Stimulated activated memory B cell treated with anti-CD40 and anti-IgM and Interleukin-4, amounts not matched to agents 10 μg/mL and 1 μg/mL and 100 μg/mL, for 72 hours (primary cell): ENCODE measurements around the gene PRR30.
A peak's percentile ranks its signal among the peaks of the same experiment; 100 is the strongest.
"Not testable (repeated sequence)": the region's sequence is repeated elsewhere in the genome, so short reads cannot be mapped to it uniquely, and the experiment has no call there.

ENCODE experiments used
- ATAC-seq: fragments of 150-1000 bp; cut with Tn5 transposase; 2 replicates; pipeline ENCODE4 v1.10.0; 2021
- H3K27ac Mint-ChIP-seq: one replicate; pipeline ENCODE4 v1.8.0; 2022; ENCODE audit warnings: mild to moderate bottlenecking, mixed read lengths
- H3K27me3 Mint-ChIP-seq: one replicate; pipeline ENCODE4 v1.8.0; 2022; ENCODE audit warnings: mixed read lengths
- H3K36me3 Mint-ChIP-seq: one replicate; pipeline ENCODE4 v1.8.0; 2022; ENCODE audit warnings: mixed read lengths
- H3K4me1 Mint-ChIP-seq: one replicate; pipeline ENCODE4 v1.8.0; 2022; ENCODE audit warnings: mixed read lengths
- H3K4me3 Mint-ChIP-seq: one replicate; pipeline ENCODE4 v1.8.0; 2022; ENCODE audit warnings: mild to moderate bottlenecking, moderate library complexity, mixed read lengths
- H3K9me3 Mint-ChIP-seq: one replicate; pipeline ENCODE4 v1.8.0; 2022; ENCODE audit warnings: mixed read lengths

The PRR30 gene

DNA sequence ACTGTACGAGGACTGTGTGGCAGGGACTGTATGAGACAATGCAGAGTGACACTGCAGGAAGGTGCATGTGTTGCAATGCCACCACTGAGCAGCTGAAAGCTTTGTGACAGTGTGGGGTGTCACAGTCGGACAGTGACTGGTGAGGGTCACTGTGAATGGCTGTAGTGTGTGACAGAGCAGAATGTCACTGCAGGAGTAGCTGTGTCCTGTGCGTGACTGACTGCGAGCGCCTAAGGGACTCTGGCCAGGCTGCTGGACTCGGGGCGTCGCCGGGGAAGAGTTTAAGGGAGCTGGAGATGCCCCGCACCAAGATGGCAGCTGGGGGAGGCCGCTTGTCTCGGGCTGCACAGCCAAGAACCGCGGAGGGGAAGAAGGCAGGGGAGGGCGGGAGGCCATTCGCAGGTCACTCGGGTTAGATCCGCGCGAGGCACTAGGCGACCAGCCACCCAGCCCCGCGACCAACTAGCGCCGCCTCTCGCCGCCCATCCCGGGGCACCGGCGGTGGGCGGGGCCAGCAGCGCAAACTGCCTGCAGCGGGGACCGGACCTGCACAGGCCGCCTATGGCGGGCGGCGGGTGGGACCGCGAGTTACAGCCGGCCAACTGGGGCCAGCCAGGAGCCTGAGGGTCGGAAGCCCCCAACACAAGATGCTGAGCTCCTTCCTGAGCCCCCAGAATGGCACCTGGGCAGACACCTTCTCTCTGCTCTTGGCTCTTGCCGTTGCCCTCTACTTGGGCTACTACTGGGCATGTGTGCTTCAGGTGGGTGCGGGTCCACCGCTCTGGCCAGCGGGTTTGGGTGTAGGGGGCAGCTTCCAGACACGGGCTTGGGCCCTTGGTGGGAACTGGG is 15.7 kb downstream of the PRR30 start, which contains the start of gene ABHD1:
TSS of gene ABHD1 (plus strand) at position 514 of the 849 bp plus-strand sequence. CDS start at position 648, 134 bp downstream.
- H3K9me3 Mint-ChIP-seq = no peaks in the 10 kb centered on the region
- H3K27me3 Mint-ChIP-seq = peaks cover 20% of the 10 kb centered on the region
- ATAC-seq = peak; percentile 89
- H3K36me3 Mint-ChIP-seq = no peaks in the 10 kb centered on the region
- H3K4me1 Mint-ChIP-seq = peaks cover 20% of the 10 kb centered on the region
- H3K27ac Mint-ChIP-seq = peak within 1 kb of the TSS; percentile 74
- peak within 1 kb of the TSS; percentile 83 for H3K4me3 Mint-ChIP-seq

DNA sequence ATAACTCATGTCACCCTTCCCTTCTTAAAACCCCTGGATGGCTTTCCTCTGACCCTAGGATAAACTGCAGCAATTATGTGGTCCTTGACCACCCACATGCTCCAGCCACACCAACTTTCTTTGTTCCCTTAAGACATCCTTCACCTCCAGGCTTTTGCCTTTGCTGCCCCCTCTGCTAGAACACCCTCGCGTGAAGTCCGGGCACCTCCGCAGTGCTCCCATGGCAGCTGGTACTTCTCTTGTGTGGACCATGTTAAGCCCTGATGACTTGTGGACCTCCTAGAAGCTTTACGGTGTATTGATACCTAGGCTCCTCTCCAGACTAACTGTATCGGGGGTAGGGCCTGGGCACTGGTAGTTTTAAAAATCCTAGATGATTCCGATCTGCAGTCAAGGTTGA is 16.4 kb downstream of the PRR30 start:
- Mint-ChIP-seq H3K27me3 (peaks cover 28% of the 10 kb centered on the region), H3K27ac (peak overlapping the region; percentile 74)

DNA sequence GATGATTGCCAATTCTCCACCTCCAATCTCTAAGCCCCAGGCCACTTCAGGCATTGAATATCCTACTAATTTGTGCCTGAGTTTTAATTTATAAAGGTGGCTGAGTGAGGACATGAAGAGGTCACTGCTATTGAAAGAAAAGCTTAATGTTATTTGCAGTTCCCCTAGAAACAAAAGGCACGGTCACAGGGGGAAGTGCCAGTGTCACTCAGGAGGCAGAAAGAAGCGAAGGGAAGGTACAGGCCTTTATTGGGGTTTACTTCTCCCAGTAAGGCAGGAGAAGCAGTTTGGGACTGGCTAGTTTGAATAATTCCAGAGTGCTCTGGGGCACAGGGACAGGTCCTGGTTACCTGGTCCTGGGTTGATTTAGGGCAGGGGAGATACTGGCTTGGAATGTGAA is 17.3 kb downstream of the PRR30 start:
- H3K9me3 Mint-ChIP-seq = no peaks in the 10 kb centered on the region
- H3K27ac Mint-ChIP-seq = no peak overlapping the region
- no peak overlapping the region for H3K4me3 Mint-ChIP-seq
- H3K36me3 Mint-ChIP-seq = no peaks in the 10 kb centered on the region
- peaks cover 25% of the 10 kb centered on the region for H3K4me1 Mint-ChIP-seq
- no peak for ATAC-seq
- H3K27me3 Mint-ChIP-seq = peaks cover 35% of the 10 kb centered on the region

More for the DNA sequence above, 16.4 kb downstream of the PRR30 start:
- H3K36me3 Mint-ChIP-seq = no peaks in the 10 kb centered on the region
- no peaks in the 10 kb centered on the region for H3K9me3 Mint-ChIP-seq
- H3K4me1 Mint-ChIP-seq = peaks cover 25% of the 10 kb centered on the region
- ATAC-seq = no peak
- peak overlapping the region; percentile 83 for H3K4me3 Mint-ChIP-seq

DNA sequence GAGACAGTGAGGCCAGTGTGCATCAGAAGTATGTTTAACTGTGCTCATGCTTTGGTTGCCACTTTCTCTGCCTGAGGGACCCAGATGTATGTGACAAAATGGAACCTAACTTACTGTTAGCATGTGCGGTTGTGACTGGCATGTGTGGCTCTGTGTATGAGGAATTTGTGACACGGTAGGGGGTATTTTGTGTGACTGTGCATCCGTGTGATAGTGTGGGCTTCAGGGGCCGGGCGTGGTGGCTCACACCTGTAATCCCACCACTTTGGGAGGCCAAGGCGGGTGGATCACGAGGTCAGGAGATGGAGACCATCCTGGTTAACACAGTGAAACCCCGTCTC is 19.9 kb downstream of the PRR30 start:
- not testable (repeated sequence) for H3K36me3 Mint-ChIP-seq, H3K27ac Mint-ChIP-seq, H3K9me3 Mint-ChIP-seq, ATAC-seq
- Mint-ChIP-seq H3K4me3 (peak overlapping the region; percentile 70), H3K27me3 (peaks cover 40% of the 10 kb centered on the region), H3K4me1 (peaks cover 25% of the 10 kb centered on the region)

DNA sequence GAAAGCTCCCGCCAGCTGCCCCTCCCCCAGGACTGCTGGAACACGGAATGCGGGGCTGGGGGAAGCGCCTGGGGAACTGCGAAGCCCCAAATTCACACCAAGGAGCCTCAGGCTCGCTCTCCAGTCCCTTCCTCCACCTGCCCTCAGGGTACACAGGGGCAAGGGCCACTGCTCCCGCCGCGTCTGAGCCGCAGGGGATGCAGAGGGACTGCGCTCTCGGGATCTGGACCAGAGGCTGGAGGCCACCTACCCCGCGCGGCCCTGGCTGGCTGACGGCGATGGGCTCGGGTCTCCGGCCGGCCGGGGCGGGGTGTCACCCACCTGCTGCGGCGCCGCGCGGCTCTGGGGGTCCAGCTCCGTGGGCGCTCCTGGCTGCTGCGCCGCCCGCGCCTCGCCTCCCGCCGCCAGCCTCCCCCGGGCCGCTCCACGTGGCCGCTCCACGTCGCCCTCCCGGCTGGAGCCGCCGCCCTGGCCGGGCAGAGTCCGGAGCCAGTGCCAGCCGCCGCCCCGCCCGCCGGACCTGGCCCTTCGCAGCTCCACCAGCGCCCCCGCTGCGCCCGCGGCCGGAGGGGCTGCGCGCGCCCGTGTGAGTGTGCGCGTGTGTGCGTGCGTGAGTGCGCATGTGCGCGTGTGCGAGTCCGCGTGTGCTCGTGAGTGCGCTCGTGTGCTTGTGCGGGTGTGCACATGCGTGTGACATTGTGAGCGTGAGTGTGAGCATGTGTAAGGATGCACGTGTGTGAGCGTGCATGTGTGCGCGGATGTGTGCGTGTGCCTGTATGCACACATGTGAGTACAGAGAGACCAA is 20.5 kb downstream of the PRR30 start, which contains the start of gene CGREF1:
TSS of gene CGREF1 (minus strand) at position 604 of the 805 bp plus-strand sequence. CDS start 14,762 bp downstream, outside the sequence.
- H3K9me3 Mint-ChIP-seq = no peaks in the 10 kb centered on the region
- H3K27ac Mint-ChIP-seq = no peak within 1 kb of the TSS
- peak within 1 kb of the TSS; percentile 70 for H3K4me3 Mint-ChIP-seq
- H3K4me1 Mint-ChIP-seq = peaks cover 20% of the 10 kb centered on the region
- no peak for ATAC-seq
- peaks cover 40% of the 10 kb centered on the region for H3K27me3 Mint-ChIP-seq
- no peaks in the 10 kb centered on the region for H3K36me3 Mint-ChIP-seq

DNA sequence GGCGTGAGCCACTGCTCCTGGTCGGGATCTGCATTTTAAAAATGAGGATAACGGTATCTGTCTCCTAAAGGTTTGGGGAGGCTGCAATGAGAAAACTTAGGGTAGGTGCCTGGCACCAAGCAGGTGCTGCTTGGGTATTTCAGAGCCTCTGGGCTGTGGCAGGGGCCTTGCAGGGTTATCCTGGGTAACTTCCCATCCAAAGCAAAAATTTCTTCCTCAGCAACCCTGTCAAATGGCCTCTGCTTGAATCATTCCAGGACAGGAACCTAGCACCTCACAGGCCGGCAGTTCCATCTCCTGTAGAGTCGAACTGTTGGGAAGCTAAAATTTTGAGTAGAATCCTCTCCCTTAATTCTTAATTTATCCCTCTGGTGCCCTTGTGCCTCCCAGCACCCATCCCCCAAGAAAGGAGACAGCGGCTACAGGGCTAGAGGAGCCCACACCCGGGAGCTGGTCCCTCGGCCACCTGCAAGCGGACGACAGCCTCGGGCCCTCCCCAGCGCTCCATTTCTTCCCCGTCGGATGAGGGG is 21.1 kb downstream of the PRR30 start:
- H3K4me3 Mint-ChIP-seq = peak overlapping the region; percentile 42
- no peaks in the 10 kb centered on the region for H3K9me3 Mint-ChIP-seq
- H3K27me3 Mint-ChIP-seq = peaks cover 40% of the 10 kb centered on the region
- no peaks in the 10 kb centered on the region for H3K36me3 Mint-ChIP-seq
- H3K27ac Mint-ChIP-seq = no peak overlapping the region
- peaks cover 15% of the 10 kb centered on the region for H3K4me1 Mint-ChIP-seq
- no peak for ATAC-seq

DNA sequence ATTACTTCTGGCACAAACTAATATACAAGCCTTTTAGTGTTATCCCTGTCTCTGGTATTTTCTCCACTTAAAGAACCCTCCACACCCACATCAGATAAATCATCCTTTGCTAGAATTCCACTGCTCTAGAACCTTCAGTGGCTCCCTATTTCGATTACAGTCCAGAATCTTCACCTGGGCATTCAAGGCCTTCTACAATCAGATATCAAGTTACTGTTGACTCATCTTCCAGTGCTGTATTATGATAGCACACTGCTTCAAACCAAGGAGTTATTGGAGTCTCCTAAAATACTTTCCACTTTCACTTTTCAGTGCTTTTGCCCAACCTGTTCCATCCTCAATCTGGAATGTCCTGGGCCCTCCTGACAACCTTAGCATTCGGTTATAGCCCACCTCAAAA is 23.7 kb downstream of the PRR30 start:
- Mint-ChIP-seq H3K27ac (no peak overlapping the region), H3K27me3 (peaks cover 40% of the 10 kb centered on the region), H3K4me1 (peaks cover 10% of the 10 kb centered on the region), H3K9me3 (no peaks in the 10 kb centered on the region), H3K36me3 (no peaks in the 10 kb centered on the region), H3K4me3 (no peak overlapping the region)
- ATAC-seq = no peak

DNA sequence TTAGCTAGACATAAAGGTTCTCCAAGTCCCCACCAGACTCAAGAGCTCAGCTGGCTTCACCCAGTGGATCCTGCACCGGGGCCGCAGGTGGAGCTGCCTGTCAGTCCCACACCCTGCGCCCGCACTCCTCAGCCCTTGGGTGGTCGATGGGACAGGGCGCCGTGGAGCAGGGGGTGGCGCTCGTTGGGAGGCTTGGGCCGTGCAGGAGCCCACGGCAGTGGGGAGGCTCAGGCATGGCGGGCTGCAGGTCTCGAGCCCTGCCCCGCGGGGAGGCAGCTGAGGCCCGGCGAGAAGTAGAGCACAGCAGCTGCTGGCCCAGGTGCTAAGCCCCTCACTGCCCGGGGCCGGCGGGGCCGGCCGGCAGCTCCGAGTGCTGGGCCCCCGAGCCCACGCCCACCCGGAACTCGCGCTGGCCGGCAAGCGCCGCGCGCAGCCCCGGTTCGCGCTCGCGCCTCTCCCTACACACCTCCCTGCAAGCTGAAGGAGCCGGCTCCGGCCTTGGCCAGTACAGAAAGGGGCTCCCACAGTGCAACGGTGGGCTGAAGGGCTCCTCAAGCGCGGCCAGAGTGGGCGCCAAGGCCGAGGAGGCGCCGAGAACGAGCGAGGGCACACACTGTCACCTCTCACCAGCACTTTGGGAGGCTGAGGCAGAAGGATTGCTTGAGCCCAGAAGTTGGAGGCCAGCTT is 27.7 kb downstream of the PRR30 start:
- H3K27me3 Mint-ChIP-seq, ATAC-seq, H3K27ac Mint-ChIP-seq, H3K9me3 Mint-ChIP-seq, H3K4me3 Mint-ChIP-seq, H3K4me1 Mint-ChIP-seq, H3K36me3 Mint-ChIP-seq: not testable (repeated sequence)

DNA sequence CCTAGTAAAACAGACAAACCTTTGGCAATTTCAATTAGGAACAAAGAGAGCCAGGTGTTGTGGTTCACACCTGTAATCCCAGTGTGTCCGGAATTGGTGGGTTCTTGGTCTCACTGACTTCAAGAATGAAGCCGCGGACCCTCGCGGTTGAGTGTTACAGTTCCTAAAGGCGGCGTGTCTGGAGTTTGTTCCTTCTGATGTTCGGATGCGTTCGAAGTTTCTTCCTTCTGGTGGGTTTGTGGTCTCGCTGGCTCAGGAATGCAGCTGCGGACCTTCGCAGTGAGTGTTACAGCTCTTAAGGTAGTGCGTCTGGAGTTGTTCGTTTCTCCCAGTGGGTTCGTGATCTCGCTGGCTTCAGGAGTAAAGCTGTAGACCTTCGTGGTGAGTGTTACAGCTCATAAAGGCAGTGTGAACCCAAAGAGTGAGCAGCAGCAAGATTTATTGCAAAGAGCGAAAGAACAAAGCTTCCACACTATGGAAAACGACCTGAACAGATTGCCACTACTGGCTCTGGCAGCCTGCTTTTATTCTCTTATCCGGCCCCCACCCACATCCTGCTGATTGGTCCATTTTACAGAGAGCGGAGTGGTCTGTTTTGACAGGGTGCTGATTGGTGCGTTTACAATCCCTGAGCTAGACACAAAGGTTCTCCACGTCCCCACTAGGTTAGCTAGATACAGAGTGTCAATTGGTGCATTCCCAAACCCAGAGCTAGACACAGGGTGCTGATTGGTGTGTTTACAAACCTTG is 28.4 kb downstream of the PRR30 start:
- not testable (repeated sequence) for ATAC-seq, H3K27ac Mint-ChIP-seq, H3K4me1 Mint-ChIP-seq, H3K36me3 Mint-ChIP-seq, H3K27me3 Mint-ChIP-seq, H3K9me3 Mint-ChIP-seq, H3K4me3 Mint-ChIP-seq

DNA sequence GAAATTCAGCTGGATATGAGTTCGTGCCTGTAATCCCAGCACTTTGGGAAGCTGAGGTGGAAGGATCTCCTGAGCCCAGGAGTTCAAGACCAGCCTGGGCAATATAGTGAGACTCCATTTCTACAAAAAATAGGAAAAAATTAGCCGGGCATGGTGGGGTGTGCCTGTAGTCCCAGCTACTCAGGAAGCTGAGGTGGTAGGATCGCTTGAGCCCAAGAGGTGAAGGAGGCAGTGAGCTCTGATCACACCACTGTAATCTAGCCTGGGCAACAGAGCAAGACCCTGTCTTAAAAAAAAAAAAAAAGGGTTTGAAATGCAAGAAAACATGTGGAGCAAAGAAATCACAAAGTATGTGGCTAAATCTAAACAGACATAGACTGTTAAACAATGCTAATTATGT is 30.1 kb downstream of the PRR30 start:
- H3K36me3 Mint-ChIP-seq = no peaks in the 10 kb centered on the region
- no peaks in the 10 kb centered on the region for H3K4me1 Mint-ChIP-seq
- no peaks in the 10 kb centered on the region for H3K9me3 Mint-ChIP-seq
- ATAC-seq = no peak
- no peak overlapping the region for H3K27ac Mint-ChIP-seq
- H3K4me3 Mint-ChIP-seq = no peak overlapping the region
- H3K27me3 Mint-ChIP-seq = peaks cover 16% of the 10 kb centered on the region

DNA sequence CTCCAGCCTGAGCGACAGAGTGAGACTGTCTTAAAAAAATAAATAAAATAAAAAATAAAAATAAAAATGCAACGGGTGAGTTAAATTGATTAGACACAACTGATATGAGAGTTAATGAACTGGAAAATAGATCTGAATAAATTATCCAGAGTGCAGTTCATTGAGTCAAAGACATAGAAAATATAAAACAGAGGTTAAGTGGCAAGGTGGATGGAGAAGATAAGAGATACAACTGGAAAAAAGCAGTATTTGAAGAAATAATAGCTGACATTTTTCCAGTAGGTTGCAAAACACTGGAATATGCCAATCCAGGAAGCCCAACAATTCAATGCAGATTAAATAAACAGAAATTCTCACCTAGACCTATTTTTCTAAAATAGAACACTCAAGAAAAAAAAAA is 31.0 kb downstream of the PRR30 start:
- H3K27me3 Mint-ChIP-seq = peaks cover 20% of the 10 kb centered on the region
- no peak overlapping the region for H3K4me3 Mint-ChIP-seq
- no peaks in the 10 kb centered on the region for H3K36me3 Mint-ChIP-seq
- no peak overlapping the region for H3K27ac Mint-ChIP-seq
- no peaks in the 10 kb centered on the region for H3K9me3 Mint-ChIP-seq
- ATAC-seq = no peak
- no peaks in the 10 kb centered on the region for H3K4me1 Mint-ChIP-seq

DNA sequence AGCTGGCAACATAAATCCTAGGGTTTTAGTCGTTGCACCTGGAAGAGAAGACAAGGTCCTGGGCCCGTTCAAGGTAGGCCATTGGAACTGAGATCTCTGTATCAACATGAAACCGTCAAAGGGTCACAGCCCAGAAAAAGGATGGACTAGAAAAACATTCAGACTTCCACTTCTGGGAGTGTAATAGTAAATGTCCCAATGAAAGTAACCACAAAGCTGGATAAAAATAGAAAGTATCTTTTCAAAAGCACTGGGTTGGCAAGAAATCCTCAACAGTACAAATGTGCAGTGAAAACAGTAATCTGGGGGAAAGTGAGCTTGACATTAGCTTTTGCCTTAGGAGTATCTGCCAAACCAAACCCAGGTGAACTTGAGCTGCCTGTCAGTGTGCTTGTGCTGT is 33.2 kb downstream of the PRR30 start:
- Mint-ChIP-seq H3K4me1 (no peaks in the 10 kb centered on the region), H3K27me3 (peaks cover 20% of the 10 kb centered on the region), H3K4me3 (no peak overlapping the region), H3K9me3 (no peaks in the 10 kb centered on the region), H3K27ac (no peak overlapping the region), H3K36me3 (no peaks in the 10 kb centered on the region)
- ATAC-seq = no peak

DNA sequence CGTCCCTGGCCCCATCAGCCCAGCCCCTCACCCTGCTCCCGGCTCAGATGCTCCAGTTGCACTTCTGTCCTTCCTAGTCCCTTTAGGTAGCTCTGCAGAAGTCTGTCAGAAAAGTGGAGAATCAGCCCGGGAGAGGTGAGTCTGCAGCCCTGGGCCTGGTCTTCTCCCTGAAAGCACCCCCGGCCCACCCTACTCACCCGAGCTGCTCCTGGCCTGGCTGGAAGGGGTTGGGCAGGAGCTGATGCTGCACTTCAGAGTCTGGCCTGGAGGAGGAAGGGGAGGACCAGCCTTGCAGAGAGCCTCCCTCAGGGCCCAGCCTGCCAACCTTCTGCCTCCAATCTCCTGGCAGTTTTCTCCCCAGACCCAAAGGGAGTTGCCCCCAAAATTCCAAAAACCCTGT is 36.9 kb downstream of the PRR30 start:
- Mint-ChIP-seq H3K9me3 (no peaks in the 10 kb centered on the region), H3K27ac (no peak overlapping the region), H3K27me3 (peaks cover 20% of the 10 kb centered on the region), H3K4me3 (no peak overlapping the region), H3K4me1 (peaks cover 4% of the 10 kb centered on the region), H3K36me3 (no peaks in the 10 kb centered on the region)
- ATAC-seq = no peak

DNA sequence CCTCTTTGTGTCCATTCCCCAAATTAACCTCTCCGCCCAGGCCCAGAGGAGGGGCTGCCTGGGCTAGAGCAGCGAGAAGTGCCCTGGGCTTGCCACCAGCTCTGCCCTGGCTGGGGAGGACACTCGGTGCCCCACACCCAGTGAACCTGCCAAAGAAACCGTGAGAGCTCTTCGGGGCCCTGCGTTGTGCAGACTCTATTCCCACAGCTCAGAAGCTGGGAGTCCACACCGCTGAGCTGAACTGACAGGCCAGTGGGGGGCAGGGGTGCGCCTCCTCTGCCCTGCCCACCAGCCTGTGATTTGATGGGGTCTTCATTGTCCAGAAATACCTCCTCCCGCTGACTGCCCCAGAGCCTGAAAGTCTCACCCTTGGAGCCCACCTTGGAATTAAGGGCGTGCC is 39.2 kb downstream of the PRR30 start:
- no peak for ATAC-seq
- H3K4me3 Mint-ChIP-seq = no peak overlapping the region
- H3K36me3 Mint-ChIP-seq = no peaks in the 10 kb centered on the region
- peaks cover 21% of the 10 kb centered on the region for H3K4me1 Mint-ChIP-seq
- peaks cover 14% of the 10 kb centered on the region for H3K27me3 Mint-ChIP-seq
- H3K9me3 Mint-ChIP-seq = no peaks in the 10 kb centered on the region
- H3K27ac Mint-ChIP-seq = no peak overlapping the region
